Skeletal muscle tissue (tissue), 1 donor: ENCODE data around the gene ZNF260. TPM values are rescaled to one million over a fixed set of nuclear protein-coding genes. Genes with fewer than 3 reads are reported as not detected.

Experiments used
- total RNA-seq: library from RNA; depleted of rRNA; stranded (reverse); fragments of >200 nt; gene quantifications from one replicate; pipeline ENCODE4 v1.2.3, GENCODE V29; 2014

ZNF260 gene
- total RNA-seq, 1 donor from 2014 or later: 7.3 TPM

Other genes starting within 250 kb of the ZNF260 start
- gene ZFP14, start 149.1 kb downstream of the ZNF260 start, total RNA-seq: 6.8 TPM
- gene ZFP82, start 109.6 kb downstream of the ZNF260 start, total RNA-seq: 17.7 TPM
- 14.1 TPM for gene ZNF566, start 38.7 kb downstream of the ZNF260 start, total RNA-seq
- 16.2 TPM for gene ZNF529, start 45.0 kb upstream of the ZNF260 start, total RNA-seq
- 15.1 TPM for gene ZNF382, start 77.0 kb upstream of the ZNF260 start, total RNA-seq
- gene ZNF461, start 138.6 kb upstream of the ZNF260 start, total RNA-seq: 19.8 TPM
- 7.3 TPM for gene ZNF567, start 159.3 kb upstream of the ZNF260 start, total RNA-seq
- gene ZNF850, start 244.5 kb upstream of the ZNF260 start, total RNA-seq: 3.7 TPM